Adrenal gland (tissue), 5 donors: Measurements from ENCODE around the gene RBM17.

Experiments
- POLR2A ChIP-seq, 2 donors: fragments of 450-650 bp; IDR thresholded peaks; one replicate each; pipeline ENCODE4 v1.6.1; 2017; ENCODE audit warnings: antibody characterized with exemption in 2 of 2, mild to moderate bottlenecking in 2 of 2, moderate library complexity in 1 of 2
- TF ChIP-seq, protein P1 (sequence below), 6 experiments: fragments of 450-650 bp in 4 of 6; fragments of 200-600 bp in 2 of 6; sonication (generic) in 1 of 6; IDR thresholded peaks; 1 replicate in 5 of 6; 2 replicates in 1 of 6; pipeline versions ENCODE4 v1.5.1 to v1.8.0; 2016 to 2021; ENCODE audit warnings: antibody characterized with exemption in 6 of 6, mild to moderate bottlenecking in 2 of 6, moderate library complexity in 1 of 6
- donor health status: DM: no; HTN: no; CAD: no.

GRCh38 chr10:6119962-6120361 lies 31.1 kb downstream of the RBM17 start:
- TF ChIP-seq, protein P1, sequence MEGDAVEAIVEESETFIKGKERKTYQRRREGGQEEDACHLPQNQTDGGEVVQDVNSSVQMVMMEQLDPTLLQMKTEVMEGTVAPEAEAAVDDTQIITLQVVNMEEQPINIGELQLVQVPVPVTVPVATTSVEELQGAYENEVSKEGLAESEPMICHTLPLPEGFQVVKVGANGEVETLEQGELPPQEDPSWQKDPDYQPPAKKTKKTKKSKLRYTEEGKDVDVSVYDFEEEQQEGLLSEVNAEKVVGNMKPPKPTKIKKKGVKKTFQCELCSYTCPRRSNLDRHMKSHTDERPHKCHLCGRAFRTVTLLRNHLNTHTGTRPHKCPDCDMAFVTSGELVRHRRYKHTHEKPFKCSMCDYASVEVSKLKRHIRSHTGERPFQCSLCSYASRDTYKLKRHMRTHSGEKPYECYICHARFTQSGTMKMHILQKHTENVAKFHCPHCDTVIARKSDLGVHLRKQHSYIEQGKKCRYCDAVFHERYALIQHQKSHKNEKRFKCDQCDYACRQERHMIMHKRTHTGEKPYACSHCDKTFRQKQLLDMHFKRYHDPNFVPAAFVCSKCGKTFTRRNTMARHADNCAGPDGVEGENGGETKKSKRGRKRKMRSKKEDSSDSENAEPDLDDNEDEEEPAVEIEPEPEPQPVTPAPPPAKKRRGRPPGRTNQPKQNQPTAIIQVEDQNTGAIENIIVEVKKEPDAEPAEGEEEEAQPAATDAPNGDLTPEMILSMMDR (IDR thresholded peaks at IDR 0.05), result no peak
- no peak for TF ChIP-seq POLR2A (IDR thresholded peaks at IDR 0.05)
